Activated CD4-positive, alpha-beta T cell treated with anti-CD3 and anti-CD28 coated beads, Interleukin-2, amount 10 ng/mL, durations not matched to agents 24 days and 14 days (primary cell): Measurements from ENCODE around the gene WDR87. TPM values are rescaled to one million over a fixed set of nuclear protein-coding genes. Genes with fewer than 3 reads are reported as not detected.
"Not testable (repeated sequence)": the region's sequence is repeated elsewhere in the genome, so short reads cannot be mapped to it uniquely, and the experiment has no call there.

Experiments used
- DNase-seq: peaks from one replicate; pipeline ENCODE4 v3.0.0; 2022
- H3K27ac Mint-ChIP-seq: one replicate; pipeline ENCODE4 v1.8.0; 2022; ENCODE audit warnings: mild to moderate bottlenecking, mixed read lengths
- H3K27me3 Mint-ChIP-seq: one replicate; pipeline ENCODE4 v1.8.0; 2022; ENCODE audit warnings: mixed read lengths
- H3K36me3 Mint-ChIP-seq: one replicate; pipeline ENCODE4 v1.8.0; 2022; ENCODE audit warnings: low read depth, mild to moderate bottlenecking, mixed read lengths
- H3K4me1 Mint-ChIP-seq: one replicate; pipeline ENCODE4 v1.8.0; 2021; ENCODE audit warnings: mixed read lengths
- H3K4me3 Mint-ChIP-seq: one replicate; pipeline ENCODE4 v1.8.0; 2022; ENCODE audit warnings: mild to moderate bottlenecking, moderate library complexity, mixed read lengths
- H3K9me3 Mint-ChIP-seq: one replicate; pipeline ENCODE4 v1.8.0; 2021; ENCODE audit warnings: mixed read lengths
- intact Hi-C: fragments of 100-400 bp; cut with micrococcal nuclease; formaldehyde crosslinking; loops from one replicate; pipeline ENCODE4 v1.15.1; 2023
- total RNA-seq: library from RNA; stranded (reverse); gene quantifications from 2 replicates; pipeline ENCODE4 v1.2.3, GENCODE V29; 2022

The WDR87 gene
- total RNA-seq, 1 donor from 2014 or later = not detected

GRCh38 chr19:37924573-37924972, 18.2 kb upstream of the WDR87 start:
- intact Hi-C loops, H3K4me3 Mint-ChIP-seq, H3K9me3 Mint-ChIP-seq, H3K27ac Mint-ChIP-seq, H3K4me1 Mint-ChIP-seq, H3K36me3 Mint-ChIP-seq, H3K27me3 Mint-ChIP-seq, DNase-seq: not testable (repeated sequence)

- H3K9me3 Mint-ChIP-seq = no peaks in the 10 kb centered on the region
- peaks cover 9% of the 10 kb centered on the region for H3K4me1 Mint-ChIP-seq
- H3K4me3 Mint-ChIP-seq = no peak overlapping the region
- no peak for DNase-seq
- H3K27me3 Mint-ChIP-seq = no peaks in the 10 kb centered on the region
- H3K36me3 Mint-ChIP-seq = peaks cover 7% of the 10 kb centered on the region
- H3K27ac Mint-ChIP-seq = no peak overlapping the region
- intact Hi-C loops = no loop called here
Observed at GRCh38 chr19:37920591-37921450, 14.4 kb upstream of the WDR87 start.

GRCh38 chr19:37914908-37915307, 8.5 kb upstream of the WDR87 start:
- Mint-ChIP-seq H3K4me3 (no peak overlapping the region), H3K4me1 (peaks cover 10% of the 10 kb centered on the region), H3K36me3 (peaks cover 3% of the 10 kb centered on the region), H3K27me3 (no peaks in the 10 kb centered on the region), H3K27ac (no peak overlapping the region), H3K9me3 (no peaks in the 10 kb centered on the region)
- intact Hi-C loops = no loop called here
- DNase-seq = no peak

- DNase-seq = no peak
- intact Hi-C loops = loop anchor here (5.0 kb wide), 1 partner anchor 233 kb away; no protein-coding TSS in a partner anchor
- no peaks in the 10 kb centered on the region for H3K9me3 Mint-ChIP-seq
- H3K27ac Mint-ChIP-seq = no peak overlapping the region
- H3K36me3 Mint-ChIP-seq = no peaks in the 10 kb centered on the region
- H3K27me3 Mint-ChIP-seq = peaks cover 2% of the 10 kb centered on the region
- H3K4me3 Mint-ChIP-seq = no peak overlapping the region
- peaks cover 22% of the 10 kb centered on the region for H3K4me1 Mint-ChIP-seq
Observed at GRCh38 chr19:37909661-37910199, 3.3 kb upstream of the WDR87 start.

- no peaks in the 10 kb centered on the region for H3K36me3 Mint-ChIP-seq
- intact Hi-C loops = loop anchor here (1.0 to 5.0 kb wide), 6 partner anchors 141 to 427 kb away; partner anchors contain the start of genes CATSPERG and DPF1
- DNase-seq = no peak
- no peaks in the 10 kb centered on the region for H3K9me3 Mint-ChIP-seq
- H3K27ac Mint-ChIP-seq = no peak overlapping the region
- peak overlapping the region; percentile 76 for H3K4me3 Mint-ChIP-seq
- peaks cover 2% of the 10 kb centered on the region for H3K27me3 Mint-ChIP-seq
- H3K4me1 Mint-ChIP-seq = peaks cover 20% of the 10 kb centered on the region
Observed at GRCh38 chr19:37907735-37908455, 1.5 kb upstream of the WDR87 start.

GRCh38 chr19:37906869-37907734, 708 bp upstream of the WDR87 start, which contains the start of gene SIPA1L3:
Gene SIPA1L3, plus strand, starts transcription at chr19:37907208. Its CDS starts 174,358 bp downstream, at chr19:38081566.
- H3K4me3 Mint-ChIP-seq = peak within 1 kb of the TSS; percentile 76
- H3K36me3 Mint-ChIP-seq = no peaks in the 10 kb centered on the region
- intact Hi-C loops = loop anchor here (1.0 to 5.0 kb wide), 6 partner anchors 142 to 428 kb away; partner anchors contain the start of genes CATSPERG and DPF1
- H3K27ac Mint-ChIP-seq = peak within 1 kb of the TSS; percentile 79
- H3K4me1 Mint-ChIP-seq = peaks cover 18% of the 10 kb centered on the region
- peaks cover 2% of the 10 kb centered on the region for H3K27me3 Mint-ChIP-seq
- DNase-seq = peak; percentile 98
- H3K9me3 Mint-ChIP-seq = no peaks in the 10 kb centered on the region

GRCh38 chr19:37903096-37903495, 3.3 kb downstream of the WDR87 start:
- no peak for DNase-seq
- Mint-ChIP-seq H3K9me3 (no peaks in the 10 kb centered on the region), H3K4me3 (no peak overlapping the region), H3K36me3 (no peaks in the 10 kb centered on the region), H3K27me3 (peaks cover 2% of the 10 kb centered on the region), H3K27ac (no peak overlapping the region), H3K4me1 (peaks cover 11% of the 10 kb centered on the region)
- intact Hi-C loops = loop anchor here (2.0 kb wide), 1 partner anchor 194 kb away; no protein-coding TSS in a partner anchor

- Mint-ChIP-seq H3K27me3 (peaks cover 2% of the 10 kb centered on the region), H3K36me3 (no peaks in the 10 kb centered on the region), H3K4me1 (peaks cover 9% of the 10 kb centered on the region), H3K27ac (no peak overlapping the region), H3K9me3 (no peaks in the 10 kb centered on the region), H3K4me3 (no peak overlapping the region)
- peak; percentile 95 for DNase-seq
- intact Hi-C loops = loop anchor here (2.0 kb wide), 1 partner anchor 194 kb away; no protein-coding TSS in a partner anchor
Observed at GRCh38 chr19:37902668-37903067, 3.7 kb downstream of the WDR87 start.

- Mint-ChIP-seq H3K27me3 (no peaks in the 10 kb centered on the region), H3K4me3 (no peak overlapping the region), H3K9me3 (no peaks in the 10 kb centered on the region), H3K36me3 (no peaks in the 10 kb centered on the region), H3K4me1 (peaks cover 3% of the 10 kb centered on the region), H3K27ac (no peak overlapping the region)
- intact Hi-C loops = no loop called here
- DNase-seq = no peak
Observed at GRCh38 chr19:37899966-37900365, 6.4 kb downstream of the WDR87 start.

GRCh38 chr19:37899453-37899852, 6.9 kb downstream of the WDR87 start:
- no peak overlapping the region for H3K27ac Mint-ChIP-seq
- no peaks in the 10 kb centered on the region for H3K36me3 Mint-ChIP-seq
- DNase-seq = no peak
- peaks cover 3% of the 10 kb centered on the region for H3K4me1 Mint-ChIP-seq
- H3K4me3 Mint-ChIP-seq = no peak overlapping the region
- intact Hi-C loops = no loop called here
- H3K9me3 Mint-ChIP-seq = no peaks in the 10 kb centered on the region
- H3K27me3 Mint-ChIP-seq = no peaks in the 10 kb centered on the region

GRCh38 chr19:37896180-37896579, 10.2 kb downstream of the WDR87 start:
- no peak overlapping the region for H3K27ac Mint-ChIP-seq

GRCh38 chr19:37893845-37894575, 12.4 kb downstream of the WDR87 start:
- peaks cover 7% of the 10 kb centered on the region for H3K9me3 Mint-ChIP-seq
- H3K27me3 Mint-ChIP-seq = no peaks in the 10 kb centered on the region
- no peak overlapping the region for H3K4me3 Mint-ChIP-seq
- H3K36me3 Mint-ChIP-seq = no peaks in the 10 kb centered on the region
- DNase-seq = no peak
- peaks cover 3% of the 10 kb centered on the region for H3K4me1 Mint-ChIP-seq
- no peak overlapping the region for H3K27ac Mint-ChIP-seq
- intact Hi-C loops = no loop called here

More at GRCh38 chr19:37896180-37896579, 10.2 kb downstream of the WDR87 start:
- Mint-ChIP-seq H3K36me3 (no peaks in the 10 kb centered on the region), H3K4me3 (no peak overlapping the region), H3K4me1 (peaks cover 3% of the 10 kb centered on the region), H3K9me3 (peaks cover 7% of the 10 kb centered on the region), H3K27me3 (no peaks in the 10 kb centered on the region)
- intact Hi-C loops = no loop called here
- DNase-seq = no peak
